Measurements from ENCODE around the gene RGS12. TPM values are rescaled to one million over a fixed set of nuclear protein-coding genes. Genes with fewer than 3 reads are reported as not detected.
A peak's percentile ranks its signal among the peaks of the same experiment; 100 is the strongest.

Gene RGS12
- total and polyA plus RNA-seq, 2 experiments from 2014 or later: 19.6 to 22.5 TPM

GRCh38 chr4:3303565-3303824 is 10.7 kb downstream of the RGS12 start:
- Histone ChIP-seq H3K9me3 (ENCODE audit: low read depth) (no peaks in the 10 kb centered on the region), H3K4me1 (ENCODE audit: insufficient read depth) (peaks cover 8% of the 10 kb centered on the region), H2AFZ (no peak overlapping the region), H3K36me3 (replicated peaks; ENCODE audit: insufficient read depth, low read depth) (no peaks in the 10 kb centered on the region), H3K4me3 (no peak overlapping the region), H3K27me3 (no peaks in the 10 kb centered on the region), H3K4me2 (no peak overlapping the region), H3K79me2 (peaks cover 99% of the 10 kb centered on the region), H4K20me1 (ENCODE audit: insufficient read depth, poor library complexity, severe bottlenecking) (peaks cover 87% of the 10 kb centered on the region), H3K9me2 (replicated peaks; ENCODE audit: insufficient read depth) (no peaks in the 10 kb centered on the region), H3K27ac (no peak overlapping the region)
- TF ChIP-seq EZH2 (IDR thresholded peaks at IDR 0.05; ENCODE audit: borderline replicate concordance): no peak
- no peak for TF ChIP-seq CTCF (IDR thresholded peaks at IDR 0.05; ENCODE audit: poor library complexity)
- TF ChIP-seq EZH2phosphoT487 (IDR thresholded peaks at IDR 0.05; ENCODE audit: low read depth, severe bottlenecking, unreplicated experiment): no peak
- DNase-seq (ENCODE audit: low spot score): no peak
- WGBS (ENCODE audit: low lambda C conversion rate, missing lambda C conversion rate): 86% methylated on average over 2 of the region's 2 CpGs

- no peak for DNase-seq (ENCODE audit: low spot score)
- Histone ChIP-seq H3K27me3 (no peaks in the 10 kb centered on the region), H2AFZ (no peak overlapping the region), H4K20me1 (ENCODE audit: insufficient read depth, poor library complexity, severe bottlenecking) (peaks cover 87% of the 10 kb centered on the region), H3K9me3 (ENCODE audit: low read depth) (no peaks in the 10 kb centered on the region), H3K4me3 (no peak overlapping the region), H3K9me2 (replicated peaks; ENCODE audit: insufficient read depth) (no peaks in the 10 kb centered on the region), H3K79me2 (peaks cover 96% of the 10 kb centered on the region), H3K36me3 (replicated peaks; ENCODE audit: insufficient read depth, low read depth) (no peaks in the 10 kb centered on the region), H3K27ac (no peak overlapping the region), H3K4me1 (ENCODE audit: insufficient read depth) (peaks cover 8% of the 10 kb centered on the region), H3K4me2 (no peak overlapping the region)
- WGBS (ENCODE audit: low lambda C conversion rate, missing lambda C conversion rate): 80% methylated on average over 15 of the region's 15 CpGs
- no peak for TF ChIP-seq EZH2phosphoT487 (IDR thresholded peaks at IDR 0.05; ENCODE audit: low read depth, severe bottlenecking, unreplicated experiment)
- no peak for TF ChIP-seq CTCF (IDR thresholded peaks at IDR 0.05; ENCODE audit: poor library complexity)
- no peak for TF ChIP-seq EZH2 (IDR thresholded peaks at IDR 0.05; ENCODE audit: borderline replicate concordance)
Observed at GRCh38 chr4:3303923-3304710, 11.3 kb downstream of the RGS12 start.

- 79% methylated on average over 25 of the region's 25 CpGs for WGBS (ENCODE audit: low lambda C conversion rate, missing lambda C conversion rate)
- no peaks in the 10 kb centered on the region for H3K27me3 ChIP-seq
- H4K20me1 ChIP-seq (ENCODE audit: insufficient read depth, poor library complexity, severe bottlenecking): peaks cover 78% of the 10 kb centered on the region
- H3K79me2 ChIP-seq: peaks cover 87% of the 10 kb centered on the region
- TF ChIP-seq EZH2 (IDR thresholded peaks at IDR 0.05; ENCODE audit: borderline replicate concordance) (no peak), EZH2phosphoT487 (IDR thresholded peaks at IDR 0.05; ENCODE audit: low read depth, severe bottlenecking, unreplicated experiment) (no peak), CTCF (IDR thresholded peaks at IDR 0.05; ENCODE audit: poor library complexity) (no peak)
- DNase-seq (ENCODE audit: low spot score): peak; percentile 40
- H3K4me3 ChIP-seq: no peak overlapping the region
- H3K36me3 ChIP-seq (replicated peaks; ENCODE audit: insufficient read depth, low read depth): no peaks in the 10 kb centered on the region
- H3K9me2 ChIP-seq (replicated peaks; ENCODE audit: insufficient read depth): no peaks in the 10 kb centered on the region
- no peak overlapping the region for H2AFZ ChIP-seq
- no peaks in the 10 kb centered on the region for H3K9me3 ChIP-seq (ENCODE audit: low read depth)
- H3K4me1 ChIP-seq (ENCODE audit: insufficient read depth): peaks cover 7% of the 10 kb centered on the region
- no peak overlapping the region for H3K4me2 ChIP-seq
- H3K27ac ChIP-seq: no peak overlapping the region
Observed at GRCh38 chr4:3304831-3305609, 12.2 kb downstream of the RGS12 start.

Measured in hepatocyte (in vitro differentiated cells).